HG02884 (cell line): ENCODE data around the gene VSIG10.
"Not testable (repeated sequence)": the region's sequence is repeated elsewhere in the genome, so short reads cannot be mapped to it uniquely, and the experiment has no call there.

Source experiments
- ATAC-seq: cut with Tn5 transposase; IDR thresholded peaks from one replicate; pipeline ENCODE4 v1.9.1; 2021; ENCODE audit warnings: mild to moderate bottlenecking, moderate library complexity; ENCODE audit not compliant: unreplicated experiment

Gene VSIG10, protein sequence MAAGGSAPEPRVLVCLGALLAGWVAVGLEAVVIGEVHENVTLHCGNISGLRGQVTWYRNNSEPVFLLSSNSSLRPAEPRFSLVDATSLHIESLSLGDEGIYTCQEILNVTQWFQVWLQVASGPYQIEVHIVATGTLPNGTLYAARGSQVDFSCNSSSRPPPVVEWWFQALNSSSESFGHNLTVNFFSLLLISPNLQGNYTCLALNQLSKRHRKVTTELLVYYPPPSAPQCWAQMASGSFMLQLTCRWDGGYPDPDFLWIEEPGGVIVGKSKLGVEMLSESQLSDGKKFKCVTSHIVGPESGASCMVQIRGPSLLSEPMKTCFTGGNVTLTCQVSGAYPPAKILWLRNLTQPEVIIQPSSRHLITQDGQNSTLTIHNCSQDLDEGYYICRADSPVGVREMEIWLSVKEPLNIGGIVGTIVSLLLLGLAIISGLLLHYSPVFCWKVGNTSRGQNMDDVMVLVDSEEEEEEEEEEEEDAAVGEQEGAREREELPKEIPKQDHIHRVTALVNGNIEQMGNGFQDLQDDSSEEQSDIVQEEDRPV

DNA sequence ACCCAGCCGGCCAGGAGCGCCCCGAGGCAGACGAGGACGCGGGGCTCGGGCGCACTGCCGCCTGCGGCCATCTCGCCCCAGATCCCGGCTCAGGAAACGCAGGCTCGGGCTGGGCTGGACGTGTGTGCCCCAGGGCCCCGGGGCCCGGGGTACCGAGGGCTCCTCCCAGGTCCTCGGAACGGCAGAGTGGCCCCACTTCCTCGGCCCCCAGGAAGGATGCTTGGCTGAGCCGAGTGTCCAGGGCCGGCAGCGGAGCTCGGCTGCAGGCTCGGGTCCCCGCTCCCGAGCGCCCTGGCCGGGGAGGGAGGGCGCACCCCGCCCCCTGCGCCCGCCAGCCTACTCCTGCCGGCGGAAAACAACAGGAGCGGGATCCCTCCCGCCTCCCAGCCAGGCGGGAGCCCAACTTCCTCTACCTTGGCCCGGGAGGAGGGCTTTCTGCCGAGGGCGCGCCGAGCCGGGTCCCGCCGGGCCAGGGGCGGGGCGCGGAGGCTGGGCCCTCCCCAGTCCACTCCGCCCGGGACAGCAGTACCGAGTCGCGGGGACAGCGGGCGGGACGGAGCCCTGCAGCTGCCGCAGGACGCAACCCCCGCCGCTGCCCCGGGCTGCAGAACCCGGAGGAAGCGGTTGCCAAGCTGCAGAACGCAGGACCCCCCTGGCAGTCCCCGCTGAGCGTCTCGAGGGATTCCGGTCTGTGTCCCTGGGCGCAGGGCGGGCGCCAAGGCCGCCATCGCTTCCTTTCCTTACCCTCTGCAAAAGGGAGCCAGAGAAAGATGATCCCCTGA is at the start of gene VSIG10:
VSIG10 (minus strand) TSS at position 411 of the 782 bp plus-strand sequence; CDS start at position 71, 340 bp downstream.
- no peak for ATAC-seq

DNA sequence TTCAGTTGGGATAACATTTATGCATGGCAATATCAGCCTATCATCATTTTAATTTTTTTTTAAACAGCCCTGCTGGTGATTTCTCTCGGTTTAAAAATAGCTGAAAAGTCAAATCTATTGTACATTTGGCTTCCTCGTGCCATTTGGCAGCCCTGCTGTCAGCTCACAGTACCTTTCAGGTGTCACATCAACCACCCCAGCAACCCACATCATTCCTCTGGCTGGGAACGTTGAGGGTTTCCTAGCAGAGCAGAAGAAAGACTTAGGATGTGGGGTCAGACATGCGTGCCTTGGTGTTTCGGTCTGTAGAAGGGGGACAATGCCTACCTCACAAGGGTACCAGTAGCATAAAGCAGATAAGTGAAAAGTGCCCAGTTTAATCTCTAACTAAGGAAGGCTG is 47.9 kb upstream of the VSIG10 start:
- no peak for ATAC-seq

DNA sequence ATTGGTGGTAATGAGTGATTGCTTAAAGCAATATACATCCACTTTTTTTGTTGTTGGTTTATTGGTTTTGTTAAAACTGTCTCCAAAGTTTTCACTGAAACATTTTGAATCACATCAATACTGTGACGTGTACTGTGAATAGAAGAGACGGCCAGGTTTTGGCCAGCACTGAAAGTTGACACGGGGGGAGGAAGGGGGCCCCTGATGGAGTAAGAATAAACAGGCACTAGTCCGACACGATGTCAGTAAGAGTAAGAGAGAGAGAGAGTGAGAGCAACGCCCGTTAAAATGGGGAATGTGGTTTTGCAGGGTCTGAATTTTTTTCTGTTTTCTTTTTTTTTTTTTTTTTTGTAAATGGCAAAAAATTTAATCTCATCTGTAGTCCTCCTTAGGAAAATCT is 46.8 kb upstream of the VSIG10 start:
- ATAC-seq, result no peak

DNA sequence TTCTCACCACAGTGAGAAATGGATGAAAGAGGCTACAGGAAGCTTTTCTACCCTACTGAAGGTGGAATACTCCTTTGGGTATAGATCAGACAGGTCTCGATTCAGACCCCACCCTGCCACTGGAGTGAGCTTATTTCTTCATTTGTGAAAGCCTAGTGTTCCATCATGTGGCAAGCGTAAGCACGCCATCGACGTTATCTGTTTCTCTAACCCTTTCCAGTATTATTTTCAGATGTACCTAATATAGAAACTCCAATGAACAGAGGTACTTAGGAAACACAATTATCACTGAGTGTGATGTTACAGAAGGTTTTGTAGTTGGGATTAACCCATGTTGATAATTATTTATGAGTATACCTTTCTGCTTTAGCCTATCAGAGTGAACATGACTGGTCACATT is 44.5 kb upstream of the VSIG10 start:
- no peak for ATAC-seq

DNA sequence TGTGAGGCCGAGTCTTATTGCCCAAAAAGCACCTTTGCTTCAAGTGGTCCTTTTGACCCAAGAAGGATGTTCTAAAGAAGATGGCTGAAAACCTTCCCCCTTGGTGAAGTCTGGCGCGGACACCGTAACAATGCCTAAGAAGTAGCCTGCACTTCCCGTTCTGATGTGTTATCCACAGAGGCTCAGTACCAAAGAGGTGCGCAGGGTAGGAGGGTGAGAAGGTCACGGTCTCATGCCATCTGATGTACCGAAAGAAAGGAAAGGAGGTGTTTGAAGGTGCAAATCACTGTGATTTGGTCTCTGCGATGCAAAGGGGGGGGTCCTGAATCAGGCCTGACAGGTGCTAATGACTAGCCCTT is 42.0 kb upstream of the VSIG10 start:
- ATAC-seq, result no peak

DNA sequence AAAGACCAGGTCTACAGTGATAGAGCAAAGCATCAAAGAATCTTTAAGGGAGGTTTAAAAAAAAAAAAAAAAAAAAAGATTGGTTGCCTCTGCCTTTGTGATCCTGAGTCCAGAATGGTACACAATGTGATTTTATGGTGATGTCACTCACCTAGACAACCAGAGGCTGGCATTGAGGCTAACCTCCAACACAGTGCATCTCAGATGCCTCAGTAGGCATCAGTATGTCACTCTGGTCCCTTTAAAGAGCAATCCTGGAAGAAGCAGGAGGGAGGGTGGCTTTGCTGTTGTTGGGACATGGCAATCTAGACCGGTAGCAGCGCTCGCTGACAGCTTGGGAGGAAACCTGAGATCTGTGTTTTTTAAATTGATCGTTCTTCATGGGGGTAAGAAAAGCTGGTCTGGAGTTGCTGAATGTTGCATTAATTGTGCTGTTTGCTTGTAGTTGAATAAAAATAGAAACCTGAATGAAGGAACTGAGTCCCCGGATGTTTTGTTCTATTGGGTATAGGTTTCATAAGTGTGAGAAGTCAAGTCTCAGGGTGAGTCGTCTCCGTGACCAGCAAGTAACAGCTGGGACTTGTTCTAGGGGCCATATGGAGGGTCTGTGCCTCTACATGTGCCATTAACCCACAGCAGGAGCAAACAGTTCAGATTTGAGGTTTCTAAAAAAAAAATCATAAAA is 41.4 kb upstream of the VSIG10 start:
- ATAC-seq, result no peak

DNA sequence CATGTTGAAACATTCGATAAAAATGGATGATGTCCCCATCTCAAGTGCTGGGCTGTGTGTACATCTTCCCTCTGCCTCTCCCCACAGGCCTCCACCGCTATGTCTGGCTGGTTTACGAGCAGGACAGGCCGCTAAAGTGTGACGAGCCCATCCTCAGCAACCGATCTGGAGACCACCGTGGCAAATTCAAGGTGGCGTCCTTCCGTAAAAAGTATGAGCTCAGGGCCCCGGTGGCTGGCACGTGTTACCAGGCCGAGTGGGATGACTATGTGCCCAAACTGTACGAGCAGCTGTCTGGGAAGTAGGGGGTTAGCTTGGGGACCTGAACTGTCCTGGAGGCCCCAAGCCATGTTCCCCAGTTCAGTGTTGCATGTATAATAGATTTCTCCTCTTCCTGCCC is 40.7 kb upstream of the VSIG10 start:
- ATAC-seq, result no peak

DNA sequence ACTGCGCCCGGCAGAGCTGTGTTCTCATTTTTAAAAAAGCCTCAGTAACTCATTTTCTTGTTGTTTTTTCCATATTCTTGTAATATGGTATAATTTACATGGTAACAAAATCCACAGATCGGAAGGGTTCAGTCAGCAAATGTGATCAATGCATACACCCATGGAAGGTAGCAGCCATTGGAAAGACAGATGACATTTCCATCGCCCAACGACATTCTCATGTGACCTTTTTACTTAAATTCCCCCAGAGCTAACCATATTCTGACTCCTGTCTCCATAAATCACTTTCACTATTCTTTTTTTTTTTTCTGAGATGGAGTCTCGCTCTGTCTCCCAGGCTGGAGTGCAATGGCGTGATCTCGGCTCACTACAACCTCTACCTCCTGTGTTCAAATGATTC is 37.0 kb upstream of the VSIG10 start:
- ATAC-seq, result no peak

DNA sequence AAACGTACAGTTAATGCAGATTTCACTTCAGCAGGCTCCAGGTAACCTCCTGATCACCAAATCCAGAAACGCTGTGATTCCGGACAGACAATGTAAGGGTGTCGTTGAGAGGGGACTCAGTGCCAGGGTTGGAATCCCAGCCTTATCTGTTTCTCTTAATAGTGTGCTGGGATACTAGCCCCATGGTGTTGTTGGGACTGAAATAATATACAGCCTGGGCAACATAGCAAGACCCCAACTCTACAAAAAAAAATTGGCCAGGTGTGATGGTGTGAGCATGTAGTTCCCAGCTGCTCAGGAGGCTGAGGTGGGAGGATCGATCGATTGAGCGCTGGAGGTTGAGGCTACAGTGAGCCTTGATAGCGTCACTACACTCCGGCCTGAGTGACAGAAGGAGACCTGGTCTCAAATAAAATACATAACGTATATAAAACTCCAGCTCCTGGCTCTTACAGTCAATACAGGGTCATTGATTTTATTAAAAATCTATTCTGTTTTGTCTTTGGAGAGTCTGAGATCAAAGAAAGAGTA is 33.4 kb upstream of the VSIG10 start:
- no peak for ATAC-seq

DNA sequence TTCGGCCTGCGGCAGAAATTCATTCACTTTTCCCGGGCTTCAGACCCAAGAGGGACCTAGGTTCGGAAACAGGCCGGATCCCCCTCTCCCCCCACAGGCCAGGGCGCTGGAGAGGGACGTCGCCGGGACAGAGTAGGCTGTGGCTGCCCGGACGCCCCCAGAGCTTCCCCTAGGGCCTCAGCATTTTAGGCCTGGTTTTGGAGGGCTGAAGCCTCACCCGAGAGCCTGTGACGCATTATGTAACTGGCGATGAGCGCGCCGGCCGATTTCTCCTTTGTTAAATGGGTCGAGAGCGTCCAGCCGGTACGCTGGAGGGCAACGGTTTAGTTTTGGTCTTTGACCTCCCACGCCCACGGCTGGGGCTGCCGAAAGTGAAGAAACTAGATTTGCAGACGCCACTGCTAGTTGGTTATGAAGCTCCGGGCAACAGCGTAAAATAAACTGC is 32.8 kb upstream of the VSIG10 start:
- ATAC-seq, result no peak

DNA sequence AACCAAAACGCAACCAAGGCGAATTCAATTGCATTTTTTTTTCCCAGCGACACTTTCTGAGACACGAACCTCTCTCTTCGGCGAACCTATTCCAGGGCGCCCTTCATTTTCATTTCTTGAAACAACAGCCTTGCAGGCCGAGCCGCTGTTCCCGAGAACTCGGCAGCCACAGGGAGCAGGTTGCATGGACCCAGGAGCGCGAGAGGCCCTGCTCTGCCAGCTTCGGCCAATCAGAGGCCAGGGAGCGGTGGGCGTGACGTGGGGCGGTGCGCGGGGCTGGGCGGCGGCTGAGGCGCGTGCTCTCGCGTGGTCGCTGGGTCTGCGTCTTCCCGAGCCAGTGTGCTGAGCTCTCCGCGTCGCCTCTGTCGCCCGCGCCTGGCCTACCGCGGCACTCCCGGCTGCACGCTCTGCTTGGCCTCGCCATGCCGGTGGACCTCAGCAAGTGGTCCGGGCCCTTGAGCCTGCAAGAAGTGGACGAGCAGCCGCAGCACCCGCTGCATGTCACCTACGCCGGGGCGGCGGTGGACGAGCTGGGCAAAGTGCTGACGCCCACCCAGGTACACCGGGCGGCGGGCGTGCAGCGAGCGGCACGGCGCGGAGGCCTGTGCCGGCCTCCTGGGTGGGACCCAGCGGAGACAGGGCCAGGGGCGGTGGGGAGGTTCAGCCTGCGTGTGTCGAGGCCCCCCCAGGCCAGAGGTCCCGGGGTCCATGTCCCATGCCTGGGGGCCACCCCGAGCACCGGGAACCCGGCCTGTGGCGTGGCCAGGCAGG is 32.2 kb upstream of the VSIG10 start, which contains the start of gene PEBP1:
PEBP1 (plus strand) TSS at position 337 of the 771 bp plus-strand sequence; CDS start at position 423, 86 bp downstream.
- ATAC-seq, result peak; percentile 95

DNA sequence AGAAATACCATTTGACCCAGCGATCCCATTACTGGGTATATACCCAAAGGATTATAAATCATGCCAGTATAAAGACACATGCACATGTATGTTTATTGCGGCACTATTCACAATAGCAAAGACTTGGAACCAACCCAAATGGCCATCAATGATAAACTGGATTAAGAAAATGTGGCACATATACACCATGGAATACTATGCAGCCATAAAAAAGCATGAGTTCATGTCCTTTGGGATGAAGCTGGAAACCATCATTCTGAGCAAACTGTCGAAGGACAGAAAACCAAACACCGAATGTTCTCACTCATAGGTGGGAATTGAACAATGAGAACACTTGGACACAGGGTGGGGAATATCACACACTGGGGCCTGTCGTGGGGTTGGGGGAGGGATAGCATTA is 25.6 kb upstream of the VSIG10 start:
- ATAC-seq, result not testable (repeated sequence)

DNA sequence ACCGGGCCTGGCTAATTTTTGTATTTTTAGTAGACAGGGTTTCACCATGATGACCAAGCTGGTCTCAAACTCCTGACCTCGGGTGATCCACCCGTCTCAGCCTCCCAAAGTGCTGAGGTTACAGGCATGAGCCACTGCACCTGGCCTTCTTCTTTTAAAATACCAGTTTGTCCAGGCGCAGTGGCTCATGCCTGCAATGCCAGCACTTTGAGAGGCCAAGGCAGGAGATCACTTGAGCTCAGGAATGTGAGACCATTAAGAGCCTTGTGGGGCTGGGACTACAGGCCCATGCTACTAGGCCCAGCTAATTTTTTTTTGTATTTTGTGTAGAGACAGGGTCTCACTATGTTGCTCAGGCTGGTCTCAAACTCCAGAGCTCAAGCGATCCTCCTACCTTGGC is 24.1 kb upstream of the VSIG10 start:
- ATAC-seq, result no peak

DNA sequence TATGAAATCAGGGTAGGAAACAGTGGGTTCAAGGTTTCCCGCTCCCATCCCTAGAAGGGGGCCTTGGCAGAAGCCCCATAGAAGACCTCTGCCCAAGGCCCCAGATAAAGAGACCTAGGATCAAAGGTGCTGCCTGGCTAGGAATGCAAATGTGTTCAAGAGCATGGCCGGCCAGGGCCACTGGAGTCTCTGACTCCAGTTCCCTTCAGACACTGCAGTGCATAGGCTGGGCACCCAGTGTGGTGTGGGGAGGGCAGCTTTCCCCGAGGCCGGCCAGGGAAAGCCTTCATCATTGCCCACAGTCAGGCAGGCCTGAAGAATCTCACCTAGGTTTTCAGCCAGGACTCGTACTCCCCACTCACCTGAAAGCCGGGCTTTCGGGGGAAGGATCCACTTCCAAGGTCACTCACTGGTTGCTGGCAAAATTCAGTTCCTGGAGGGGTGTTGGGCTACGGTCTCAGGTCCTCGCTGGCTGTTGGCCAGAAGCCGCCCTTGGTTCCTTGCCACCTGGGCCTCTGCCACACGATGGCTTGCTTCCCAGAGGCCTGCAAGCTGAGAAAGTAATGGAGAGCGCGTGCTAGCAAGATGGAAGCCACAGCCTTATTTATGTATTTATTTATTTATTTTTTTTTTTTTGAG is 22.4 kb upstream of the VSIG10 start:
- no peak for ATAC-seq

DNA sequence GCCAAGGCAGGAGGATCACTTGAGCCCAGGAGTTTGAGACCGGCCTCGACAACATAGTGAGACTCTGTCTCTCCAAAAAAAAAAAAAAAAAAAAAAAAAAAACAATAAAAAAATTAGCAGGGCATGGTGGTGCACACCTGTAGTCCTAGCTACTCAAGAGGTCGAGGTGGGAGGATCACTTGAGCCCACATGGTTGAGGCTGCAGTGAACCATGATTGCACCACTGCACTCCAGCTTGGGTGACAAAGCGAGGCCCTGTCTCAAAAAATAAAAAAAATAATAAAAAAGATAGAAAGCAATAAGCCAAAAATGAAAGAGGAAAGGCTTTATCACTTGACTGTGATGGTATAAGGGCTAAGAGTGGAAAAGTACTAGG is 21.9 kb upstream of the VSIG10 start:
- no peak for ATAC-seq

DNA sequence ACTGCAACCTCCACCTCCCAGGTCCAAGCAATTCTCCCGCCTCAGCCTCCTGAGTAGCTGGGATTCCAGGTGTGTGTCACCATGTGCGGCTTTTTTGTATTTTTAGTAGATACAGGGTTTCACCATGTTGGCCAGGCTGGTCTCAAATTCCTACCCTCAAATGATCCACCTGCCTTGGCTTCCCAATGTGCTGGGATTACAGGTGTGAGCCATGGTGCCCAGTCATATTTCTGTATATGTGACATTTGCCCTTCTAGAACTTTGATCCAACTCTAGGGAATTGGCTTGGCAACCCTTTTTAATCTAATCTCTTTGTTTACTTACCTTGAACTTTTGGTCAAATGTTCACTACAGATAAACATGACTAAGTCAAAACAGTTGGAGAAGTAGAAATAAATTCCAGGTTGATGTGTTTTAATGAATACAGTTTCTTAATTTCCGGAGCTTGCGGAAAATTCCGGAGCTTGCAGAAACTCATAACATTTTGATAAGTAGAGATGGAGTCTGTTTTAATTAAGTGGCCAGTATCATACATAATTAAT is 20.6 kb upstream of the VSIG10 start:
- no peak for ATAC-seq

DNA sequence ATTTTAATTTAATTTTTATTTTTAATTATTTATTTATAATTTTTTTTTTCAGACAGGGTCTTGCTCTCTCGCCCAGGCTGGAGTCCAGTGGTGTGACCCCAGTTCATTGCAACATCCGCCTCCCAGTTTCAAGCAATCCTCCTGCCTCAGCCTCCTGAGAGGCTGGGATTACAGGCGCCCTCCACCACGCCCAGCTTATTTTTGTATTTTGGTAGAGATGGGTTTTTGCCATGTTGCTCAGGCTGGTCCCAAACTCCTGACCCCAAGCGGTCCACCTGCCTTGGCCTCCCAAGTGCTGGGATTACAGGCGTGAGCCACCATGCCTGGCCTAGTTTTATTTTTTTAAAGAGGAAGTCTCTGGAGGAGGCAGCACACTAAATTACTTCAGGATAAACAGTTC is 18.5 kb upstream of the VSIG10 start:
- ATAC-seq, result no peak

DNA sequence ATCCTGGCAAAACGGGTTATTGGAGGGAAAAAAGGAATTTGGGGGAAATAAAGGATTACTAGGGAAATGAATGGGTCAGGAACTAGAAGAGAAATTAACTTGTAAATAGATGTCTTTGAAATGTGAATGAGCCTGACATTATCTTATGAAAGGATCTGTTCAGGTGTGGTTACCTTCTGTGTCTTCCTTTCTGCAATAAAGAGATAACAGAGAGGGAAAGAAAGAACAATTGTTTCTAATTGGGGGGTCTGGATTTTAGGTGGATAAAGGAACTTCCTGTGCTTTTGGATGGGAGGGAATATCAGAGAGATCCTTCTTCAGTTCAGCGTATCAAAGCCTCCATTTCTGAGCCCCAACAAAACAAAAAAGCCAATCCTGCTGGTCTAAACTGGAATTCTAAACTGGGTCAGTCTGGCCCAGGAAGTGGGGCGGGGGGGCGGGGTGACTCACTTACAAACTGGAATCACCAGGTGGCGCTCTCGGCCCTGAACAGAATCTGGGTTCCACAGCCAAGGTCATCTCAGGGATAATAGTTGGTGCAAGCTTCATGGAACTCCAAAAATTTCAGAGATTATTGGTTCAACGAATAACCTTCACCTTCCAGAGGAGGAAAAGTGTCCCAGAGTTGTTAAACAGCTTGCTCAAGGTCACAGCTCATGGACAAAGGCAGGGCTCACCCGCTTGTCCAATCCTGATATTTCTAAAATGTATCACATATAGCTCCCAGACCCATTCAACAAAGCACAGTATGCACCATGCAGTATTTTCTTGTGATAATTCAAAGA is 17.0 kb upstream of the VSIG10 start:
- no peak for ATAC-seq

DNA sequence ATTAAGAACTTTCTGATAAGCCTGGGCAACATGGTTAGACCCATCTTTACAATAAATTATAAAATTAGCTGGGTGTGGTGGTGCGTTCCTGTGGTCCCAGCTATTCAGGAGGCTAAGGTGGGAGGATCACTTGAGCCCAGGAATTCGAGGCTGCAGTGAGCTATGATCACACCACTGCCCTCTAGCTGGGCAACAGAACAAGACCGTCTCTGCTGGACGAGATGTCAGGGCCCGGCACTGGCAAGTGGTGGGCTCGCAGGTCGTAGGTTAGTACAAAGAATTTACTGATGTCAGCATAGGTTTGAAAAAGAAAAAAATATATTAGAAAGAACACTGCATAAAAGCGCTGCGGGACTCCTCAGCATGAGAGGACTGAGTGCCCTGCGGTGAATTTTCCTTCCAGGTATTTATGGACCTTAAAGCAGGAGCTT is 15.7 kb upstream of the VSIG10 start:
- no peak for ATAC-seq
